ENCODE data around the gene PAM. TPM values are rescaled to one million over a fixed set of nuclear protein-coding genes. Genes with fewer than 3 reads are reported as not detected.

PAM gene
- total and polyA plus RNA-seq, 2 donors (not counting 3 experiments of a cell fraction or from before 2014, with no cell fraction given) = 118 to 176 TPM

DNA sequence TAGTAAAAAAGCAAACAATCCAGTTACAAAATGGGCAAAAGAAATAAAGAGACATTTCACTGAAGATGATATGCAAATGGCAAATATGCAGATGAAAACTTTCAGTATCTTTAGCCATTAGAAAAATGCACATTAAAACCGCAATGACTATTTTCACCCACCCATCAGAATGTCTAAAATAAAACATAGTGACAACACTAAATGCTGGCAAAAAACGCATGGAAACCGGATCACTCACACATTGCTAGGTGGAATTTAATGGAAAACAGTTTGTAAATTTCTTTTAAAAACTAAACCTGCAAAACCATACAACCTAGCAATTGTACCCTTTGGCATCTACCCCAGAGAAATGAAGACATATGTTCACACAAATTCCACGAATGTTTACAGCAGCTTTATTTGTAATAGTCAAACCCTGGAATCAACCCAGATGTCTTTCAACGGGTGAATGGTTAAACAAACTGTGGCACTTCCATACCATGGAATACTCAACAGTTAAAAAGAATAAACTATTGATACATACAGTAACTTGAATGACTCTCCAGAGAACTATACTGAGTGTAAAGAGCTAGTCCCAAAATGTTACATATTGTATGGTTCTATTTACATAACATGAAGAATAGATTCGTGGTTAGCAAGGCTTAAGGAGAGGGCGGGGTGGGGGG is 17.2 kb upstream of the PAM start:
- Histone ChIP-seq H3K36me3 (ENCODE audit: control insufficient read depth in 2 of 2, extremely low read depth in 1 of 2, insufficient read depth in 2 of 2, low read length in 2 of 2) (no peaks in the 10 kb centered on the region), H3K79me2 (ENCODE audit: control insufficient read depth, insufficient read depth, low read length) (no peaks in the 10 kb centered on the region), H3K9ac (replicated peaks; ENCODE audit: extremely low read depth, insufficient read depth, low read length) (no peak overlapping the region), H2AFZ (ENCODE audit: low read depth, low read length) (no peak overlapping the region), H3K4me1 (ENCODE audit: control insufficient read depth, extremely low read depth, insufficient read depth, low read length) (peaks cover 2% of the 10 kb centered on the region), H3K4me2 (ENCODE audit: insufficient read depth, low read length) (no peak overlapping the region), H3K9me3 (replicated peaks; ENCODE audit: control insufficient read depth, insufficient read depth, low read length) (no peaks in the 10 kb centered on the region), H3K27ac (ENCODE audit: insufficient read depth, low read depth, low read length) (no peak overlapping the region), H4K20me1 (replicated peaks; ENCODE audit: control insufficient read depth, extremely low read depth, insufficient read depth, low read length) (no peaks in the 10 kb centered on the region), H3K9me1 (replicated peaks; ENCODE audit: control insufficient read depth, extremely low read depth, insufficient read depth, low read length) (no peaks in the 10 kb centered on the region), H3K4me3 (replicated peaks in 1 of 3; ENCODE audit: insufficient read depth in 1 of 3, low read depth in 1 of 3, low read length in 3 of 3) (no peak overlapping the region), H3K27me3 (ENCODE audit: control insufficient read depth in 2 of 2, insufficient read depth in 2 of 2, low read length in 2 of 2) (no peaks in the 10 kb centered on the region)
- TF ChIP-seq GATA2 (IDR thresholded peaks at IDR 0.05; ENCODE audit: insufficient read depth, insufficient read length, low read depth, low read length) (no peak), POLR2AphosphoS5 (IDR thresholded peaks at IDR 0.05; ENCODE audit: insufficient read depth, low read depth, low read length) (no peak), FOS (IDR thresholded peaks at IDR 0.05; ENCODE audit: borderline replicate concordance, insufficient read depth, low read length) (no peak), EZH2 (IDR thresholded peaks at IDR 0.05; ENCODE audit: borderline replicate concordance, low read depth, low read length, severe bottlenecking) (no peak), POLR2A (IDR thresholded peaks at IDR 0.05; ENCODE audit: low read depth, low read length) (no peak), MYC (IDR thresholded peaks at IDR 0.05; ENCODE audit: low read depth, low read length) (no peak), JUN (IDR thresholded peaks at IDR 0.05; ENCODE audit: borderline replicate concordance, insufficient read depth, insufficient read length, low read depth) (no peak)
- TF ChIP-seq, protein P1, sequence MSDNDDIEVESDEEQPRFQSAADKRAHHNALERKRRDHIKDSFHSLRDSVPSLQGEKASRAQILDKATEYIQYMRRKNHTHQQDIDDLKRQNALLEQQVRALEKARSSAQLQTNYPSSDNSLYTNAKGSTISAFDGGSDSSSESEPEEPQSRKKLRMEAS (IDR thresholded peaks at IDR 0.05; ENCODE audit: insufficient read depth, insufficient read length) = no peak
- TF ChIP-seq, protein P2, sequence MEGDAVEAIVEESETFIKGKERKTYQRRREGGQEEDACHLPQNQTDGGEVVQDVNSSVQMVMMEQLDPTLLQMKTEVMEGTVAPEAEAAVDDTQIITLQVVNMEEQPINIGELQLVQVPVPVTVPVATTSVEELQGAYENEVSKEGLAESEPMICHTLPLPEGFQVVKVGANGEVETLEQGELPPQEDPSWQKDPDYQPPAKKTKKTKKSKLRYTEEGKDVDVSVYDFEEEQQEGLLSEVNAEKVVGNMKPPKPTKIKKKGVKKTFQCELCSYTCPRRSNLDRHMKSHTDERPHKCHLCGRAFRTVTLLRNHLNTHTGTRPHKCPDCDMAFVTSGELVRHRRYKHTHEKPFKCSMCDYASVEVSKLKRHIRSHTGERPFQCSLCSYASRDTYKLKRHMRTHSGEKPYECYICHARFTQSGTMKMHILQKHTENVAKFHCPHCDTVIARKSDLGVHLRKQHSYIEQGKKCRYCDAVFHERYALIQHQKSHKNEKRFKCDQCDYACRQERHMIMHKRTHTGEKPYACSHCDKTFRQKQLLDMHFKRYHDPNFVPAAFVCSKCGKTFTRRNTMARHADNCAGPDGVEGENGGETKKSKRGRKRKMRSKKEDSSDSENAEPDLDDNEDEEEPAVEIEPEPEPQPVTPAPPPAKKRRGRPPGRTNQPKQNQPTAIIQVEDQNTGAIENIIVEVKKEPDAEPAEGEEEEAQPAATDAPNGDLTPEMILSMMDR (IDR thresholded peaks at IDR 0.05; ENCODE audit: extremely low read depth in 1 of 2, insufficient read depth in 1 of 2, low read depth in 1 of 2, low read length in 2 of 2) = no peak
- FAIRE-seq (no peak), DNase-seq (ENCODE audit: low read depth, low spot score) (no peak)
- intact Hi-C loops (cut with micrococcal nuclease) = no loop called here
- ChIA-PET POLR2A (no interaction called here), CTCF (no interaction called here)
- BruUV-seq (replicated peaks) = no TSS peak
- dilution Hi-C loops (cut with MboI; ENCODE audit: extremely low pct_ligation_motif_present, low sequenced_read_pairs) = no loop called here
